NCI-H2196 (cell line): ENCODE data around the gene ANKRD61.
"Not testable (repeated sequence)": the region's sequence is repeated elsewhere in the genome, so short reads cannot be mapped to it uniquely, and the experiment has no call there.

Source experiments
- DNase-seq: peaks from one replicate; lab custom pipeline; 2025; ENCODE audit not compliant: unreplicated experiment; lab: John Stamatoyannopoulos, UW

Gene ANKRD61

DNA sequence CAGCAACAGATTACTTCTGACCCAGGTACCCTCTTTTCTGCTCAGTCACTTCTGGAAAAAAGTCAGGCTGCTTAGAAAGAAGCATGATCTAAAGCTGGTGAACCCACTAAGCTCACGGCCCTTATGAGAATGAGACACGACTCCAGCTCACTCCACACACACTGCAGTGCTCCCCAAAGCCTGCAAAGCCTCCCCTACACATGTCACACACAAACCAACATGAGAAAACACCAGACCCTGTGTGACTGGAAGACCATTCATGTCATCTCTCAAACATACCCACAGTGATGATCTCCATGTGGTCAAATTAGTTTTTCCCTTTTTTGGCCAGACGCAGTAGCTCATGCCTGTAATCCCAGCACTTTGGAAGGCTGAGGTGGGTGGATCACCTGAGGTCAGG, 391 bp downstream of the ANKRD61 start:
- no peak for DNase-seq

DNA sequence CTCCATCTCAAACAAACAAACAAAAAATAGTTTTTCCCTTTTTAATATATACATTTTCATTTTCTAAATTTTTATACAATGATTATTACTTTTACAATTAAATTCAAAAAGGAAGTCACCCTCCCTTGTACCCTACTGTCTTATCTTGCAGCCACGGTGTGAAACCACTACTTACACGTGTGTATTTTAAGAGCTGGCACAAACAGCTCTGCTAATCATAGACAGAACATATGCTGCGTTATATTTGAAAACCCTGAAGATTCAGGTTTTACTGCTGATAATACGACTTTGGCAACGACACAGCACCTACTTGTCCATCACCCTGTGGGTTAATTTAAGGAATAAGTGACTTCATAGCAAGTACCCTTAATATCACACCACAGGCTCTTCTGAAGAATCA, 991 bp downstream of the ANKRD61 start:
- DNase-seq, result no peak

DNA sequence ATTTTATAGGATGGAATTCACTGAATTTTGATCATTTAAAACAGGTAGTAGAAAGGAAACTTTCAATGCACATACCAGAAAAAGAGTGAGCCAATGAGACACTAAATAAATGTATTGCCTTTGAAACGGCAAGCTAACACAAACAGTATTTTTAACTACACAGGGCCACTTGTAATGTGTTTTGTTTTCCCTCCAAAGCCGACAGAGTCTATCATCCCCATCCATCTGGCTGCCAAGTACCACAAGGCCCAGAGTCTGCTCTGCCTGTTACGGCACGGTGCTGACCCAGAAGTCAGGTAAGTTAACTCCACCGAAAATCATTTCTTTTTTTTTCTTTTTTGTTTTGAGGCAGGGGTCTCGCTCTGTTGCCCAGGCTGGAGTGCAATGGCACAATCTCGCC, 1.5 kb downstream of the ANKRD61 start:
- DNase-seq, result no peak

DNA sequence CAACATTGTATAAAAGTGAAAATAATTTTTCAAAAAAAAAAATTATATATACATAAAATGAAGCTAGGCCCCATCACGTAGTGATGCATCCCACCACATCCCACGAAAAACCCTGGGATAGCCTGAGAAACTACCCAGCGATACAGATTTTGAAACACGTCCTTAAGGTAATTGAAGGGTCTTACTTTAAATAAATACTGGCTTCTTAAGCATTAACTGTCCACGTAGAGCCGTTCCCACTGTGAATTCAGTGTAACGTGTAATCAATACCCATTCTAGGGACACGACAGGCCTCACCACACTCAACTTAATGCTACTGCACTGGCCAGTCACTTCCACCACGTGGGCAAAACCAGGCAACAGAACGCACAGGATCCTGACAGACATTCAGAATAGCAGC, 4.0 kb downstream of the ANKRD61 start:
- DNase-seq, result no peak

DNA sequence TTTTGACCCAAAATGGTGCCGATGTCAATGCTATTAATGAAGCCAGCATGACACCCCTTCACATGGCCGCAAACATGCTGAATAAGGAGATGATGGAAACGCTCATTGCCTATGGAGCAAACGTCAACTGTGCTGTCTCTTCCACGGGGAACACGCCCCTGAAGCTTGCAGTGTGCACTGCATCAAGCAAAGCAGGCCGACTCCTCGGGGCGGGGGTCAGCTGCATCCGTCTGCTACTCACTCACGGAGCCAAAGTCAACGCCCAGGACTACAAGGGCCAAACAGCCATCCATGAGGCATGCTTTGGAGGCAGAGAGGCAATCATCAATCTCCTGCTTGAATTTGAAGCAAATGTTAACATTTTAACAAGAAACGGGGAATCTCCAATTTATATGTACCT, 4.5 kb downstream of the ANKRD61 start:
- DNase-seq, result no peak

DNA sequence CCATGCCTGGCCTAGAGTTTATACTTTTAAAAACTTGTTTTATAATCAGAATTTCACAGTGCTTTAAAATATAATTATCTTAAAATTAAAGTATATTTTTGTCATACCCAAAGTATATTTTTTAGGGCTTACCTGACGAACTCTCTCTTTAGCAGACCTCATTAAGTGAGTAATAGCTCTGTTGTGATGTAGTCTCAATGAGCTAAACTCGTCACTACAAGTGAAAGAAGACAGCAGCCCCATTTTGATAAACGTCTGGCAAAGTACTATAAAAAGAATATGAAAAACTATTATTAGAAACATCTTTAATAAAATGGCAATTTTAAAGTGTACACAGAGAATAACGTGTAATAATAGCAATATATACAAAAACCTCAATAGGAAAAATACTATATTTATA, 18.6 kb downstream of the ANKRD61 start:
- no peak for DNase-seq

DNA sequence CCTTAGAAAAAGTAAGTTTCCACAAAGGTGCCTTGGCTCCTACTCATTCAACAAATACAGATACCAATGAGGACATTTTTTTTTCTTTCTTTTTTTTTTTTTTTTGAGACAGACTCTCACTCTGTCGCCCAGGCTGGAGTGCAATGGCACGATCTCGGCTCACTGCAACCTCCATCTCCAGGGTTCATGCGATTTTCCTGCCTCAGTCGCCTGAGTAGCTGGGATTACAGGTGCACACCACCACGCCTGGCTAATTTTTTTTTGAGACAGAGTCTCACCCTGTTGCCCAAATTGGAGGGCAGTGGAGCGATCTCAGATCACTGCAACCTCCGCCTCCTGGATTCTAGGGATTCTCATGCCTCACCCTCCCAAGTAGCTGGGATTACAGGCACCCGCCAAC, 20.0 kb downstream of the ANKRD61 start:
- not testable (repeated sequence) for DNase-seq

DNA sequence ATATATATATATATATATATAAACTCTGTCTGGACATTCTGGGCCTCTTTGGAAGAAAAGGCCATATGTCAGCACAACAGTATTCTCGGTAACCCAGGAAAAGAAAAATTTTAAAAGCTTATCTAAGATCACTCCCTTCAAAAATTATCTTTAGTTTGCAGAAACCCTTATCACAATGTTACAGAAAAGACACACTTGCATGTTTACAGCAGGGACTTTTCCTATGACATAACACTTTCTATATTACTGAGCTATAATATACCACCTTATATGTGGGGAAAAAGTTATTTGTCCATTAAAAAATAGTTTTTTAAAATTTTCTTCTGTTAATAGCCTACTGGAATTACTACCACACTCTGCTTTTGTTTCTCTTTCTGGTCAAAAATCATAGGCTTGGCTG, 25.4 kb downstream of the ANKRD61 start:
- DNase-seq, result no peak

DNA sequence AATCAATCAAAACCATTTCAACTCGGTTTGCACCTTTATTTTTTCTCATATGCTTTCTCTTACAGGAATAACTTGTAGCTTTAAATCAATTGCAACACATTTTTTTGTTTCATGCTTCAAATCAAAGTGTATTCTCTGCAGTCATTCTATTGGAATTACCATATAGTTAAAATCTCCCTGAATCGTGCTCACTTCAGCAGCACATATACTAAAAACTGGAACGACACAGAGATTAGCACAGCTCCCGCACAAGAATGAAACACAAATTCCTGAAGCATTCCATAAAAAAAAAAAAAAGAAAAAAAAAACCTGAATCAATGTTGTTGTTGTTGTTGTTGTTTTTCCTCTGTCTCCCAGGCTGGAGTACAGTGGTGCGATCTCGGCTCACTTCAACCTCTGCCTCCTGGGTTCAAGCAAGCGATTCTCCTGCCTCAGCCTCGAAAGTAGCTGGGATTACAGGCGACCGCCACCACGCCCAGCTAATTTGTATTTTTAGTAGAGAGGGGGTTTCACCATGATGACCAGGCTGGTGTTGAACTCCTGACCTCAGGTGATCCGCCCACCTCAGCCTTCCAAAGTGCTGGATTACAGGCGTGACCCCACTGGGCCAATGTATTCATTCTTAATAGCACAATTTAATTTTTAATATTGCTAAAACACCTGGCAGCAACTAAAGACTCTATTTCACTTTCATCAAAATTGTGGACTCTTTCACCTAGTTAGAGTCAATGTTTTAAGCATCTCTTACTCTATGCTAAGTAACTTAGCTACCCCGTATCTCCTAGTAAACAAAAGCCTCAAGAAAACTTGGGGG, 26.3 kb downstream of the ANKRD61 start:
- no peak for DNase-seq

DNA sequence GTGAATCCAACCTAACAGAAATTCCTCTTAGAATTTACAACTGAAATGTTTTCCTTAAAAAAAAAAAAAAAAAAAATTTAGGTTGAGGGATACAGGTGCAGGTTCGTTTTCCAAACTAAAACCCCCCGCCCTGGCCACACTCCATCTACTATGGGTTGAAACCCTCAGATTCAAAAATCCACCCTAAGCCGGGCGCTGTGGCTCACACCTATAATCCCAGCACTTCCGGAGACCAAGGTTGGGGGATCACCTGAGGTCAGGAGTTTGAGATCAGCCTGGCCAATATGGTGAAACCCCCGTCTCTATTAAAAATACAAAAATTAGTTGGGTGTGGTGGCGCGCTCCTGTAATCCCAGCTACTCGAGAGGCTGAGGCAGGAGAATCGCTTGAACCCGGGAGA, 28.8 kb downstream of the ANKRD61 start:
- not testable (repeated sequence) for DNase-seq

DNA sequence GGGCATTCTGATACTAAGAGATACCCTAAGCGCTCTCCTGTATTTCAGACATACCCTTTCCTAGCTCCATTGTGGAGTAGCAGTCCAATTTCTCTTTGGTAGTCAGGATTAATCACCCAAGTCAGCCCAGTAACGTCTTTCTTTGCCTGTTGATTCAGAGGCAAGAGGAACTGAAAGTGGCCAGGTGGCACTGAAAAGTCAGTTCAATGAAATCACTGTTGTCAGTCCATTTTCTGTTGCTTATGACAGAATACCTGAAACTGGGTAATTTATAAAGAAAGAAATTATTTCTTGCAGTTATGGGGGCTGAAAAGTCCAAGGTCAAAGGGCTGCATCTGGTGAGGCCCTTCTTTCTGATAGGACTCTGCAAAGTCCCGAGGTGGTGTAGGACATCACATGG, 40.2 kb downstream of the ANKRD61 start:
- no peak for DNase-seq

DNA sequence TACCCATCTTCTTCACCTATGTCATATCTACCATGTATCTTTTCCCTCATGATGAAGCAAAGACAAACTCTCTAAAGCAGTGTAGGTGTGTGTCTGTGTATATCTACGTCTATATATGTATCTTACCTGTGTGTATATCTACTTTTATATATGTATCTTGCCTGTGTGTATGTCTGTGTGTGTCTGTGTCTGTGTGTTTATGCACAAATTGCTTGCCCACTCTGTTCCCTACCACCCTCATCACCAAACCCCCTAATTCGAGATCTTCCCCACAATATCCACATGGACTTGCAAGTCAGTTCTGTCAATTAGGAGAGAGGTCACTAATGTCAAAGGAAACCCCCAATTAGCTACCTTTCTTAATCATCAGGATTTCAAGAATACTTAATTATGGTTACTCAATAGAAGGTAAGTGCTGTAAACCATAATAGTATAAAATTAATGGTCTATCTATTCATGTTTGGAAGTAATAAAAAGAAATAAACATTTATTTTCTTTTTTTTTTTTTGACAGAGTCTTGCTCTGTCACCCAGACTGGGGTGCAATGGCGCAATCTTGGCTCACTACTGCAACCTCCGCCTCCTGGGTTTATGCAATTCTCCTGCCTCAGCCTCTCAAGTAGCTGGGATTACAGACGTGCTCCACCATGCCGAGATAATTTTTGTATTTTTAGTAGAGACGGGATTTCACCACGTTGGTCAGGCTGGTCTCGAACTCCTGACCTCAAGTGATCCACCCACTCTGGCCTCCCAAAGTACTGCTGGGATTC, 43.6 kb downstream of the ANKRD61 start:
- no peak for DNase-seq

DNA sequence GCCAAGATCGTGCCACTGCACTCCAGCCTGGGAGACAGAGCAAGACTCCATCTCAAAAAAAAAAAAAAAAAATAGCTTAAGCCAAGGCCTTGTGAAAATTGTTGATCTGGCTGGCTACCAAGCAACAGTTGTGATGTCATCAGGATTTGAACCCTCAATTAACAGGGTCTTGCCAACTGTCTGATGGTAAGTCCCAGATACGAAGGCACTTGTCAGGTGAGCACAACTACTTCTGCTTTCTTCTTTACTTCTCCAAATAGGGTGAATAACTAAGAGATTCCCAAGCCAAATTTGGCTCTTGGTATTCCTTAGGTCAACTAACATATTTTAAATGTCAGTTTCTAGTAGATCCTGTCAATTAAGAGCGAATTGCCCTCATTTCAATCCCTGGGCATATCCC, 47.4 kb downstream of the ANKRD61 start:
- DNase-seq, result no peak

DNA sequence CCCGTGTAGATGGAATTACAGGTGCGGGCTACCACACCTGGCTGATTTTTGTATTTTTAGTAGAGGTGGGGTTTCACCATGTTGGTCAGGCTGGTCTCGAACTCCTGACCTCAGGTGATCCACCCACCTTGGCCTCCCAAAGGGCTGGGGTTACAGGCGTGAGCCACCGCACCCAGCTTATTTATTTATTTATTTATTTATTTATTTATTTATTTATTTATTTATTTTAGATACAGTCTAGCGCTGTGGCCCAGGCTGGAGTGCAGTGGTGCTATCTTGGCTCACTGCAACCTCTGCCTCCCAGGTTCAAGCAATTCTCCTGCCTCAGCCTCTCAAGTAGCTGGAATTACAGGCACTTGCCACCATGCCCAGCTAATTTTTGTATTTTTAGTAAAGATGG, 51.9 kb downstream of the ANKRD61 start:
- not testable (repeated sequence) for DNase-seq
